GM21526 (cell line): ENCODE measurements around the gene ALMS1.
"Not testable (repeated sequence)": the region's sequence is repeated elsewhere in the genome, so short reads cannot be mapped to it uniquely, and the experiment has no call there.

Experiments
- ATAC-seq: cut with Tn5 transposase; IDR thresholded peaks from one replicate; pipeline ENCODE4 v1.9.1; 2021; ENCODE audit warnings: moderate library complexity; ENCODE audit not compliant: unreplicated experiment, low FRiP score

The ALMS1 gene, protein sequence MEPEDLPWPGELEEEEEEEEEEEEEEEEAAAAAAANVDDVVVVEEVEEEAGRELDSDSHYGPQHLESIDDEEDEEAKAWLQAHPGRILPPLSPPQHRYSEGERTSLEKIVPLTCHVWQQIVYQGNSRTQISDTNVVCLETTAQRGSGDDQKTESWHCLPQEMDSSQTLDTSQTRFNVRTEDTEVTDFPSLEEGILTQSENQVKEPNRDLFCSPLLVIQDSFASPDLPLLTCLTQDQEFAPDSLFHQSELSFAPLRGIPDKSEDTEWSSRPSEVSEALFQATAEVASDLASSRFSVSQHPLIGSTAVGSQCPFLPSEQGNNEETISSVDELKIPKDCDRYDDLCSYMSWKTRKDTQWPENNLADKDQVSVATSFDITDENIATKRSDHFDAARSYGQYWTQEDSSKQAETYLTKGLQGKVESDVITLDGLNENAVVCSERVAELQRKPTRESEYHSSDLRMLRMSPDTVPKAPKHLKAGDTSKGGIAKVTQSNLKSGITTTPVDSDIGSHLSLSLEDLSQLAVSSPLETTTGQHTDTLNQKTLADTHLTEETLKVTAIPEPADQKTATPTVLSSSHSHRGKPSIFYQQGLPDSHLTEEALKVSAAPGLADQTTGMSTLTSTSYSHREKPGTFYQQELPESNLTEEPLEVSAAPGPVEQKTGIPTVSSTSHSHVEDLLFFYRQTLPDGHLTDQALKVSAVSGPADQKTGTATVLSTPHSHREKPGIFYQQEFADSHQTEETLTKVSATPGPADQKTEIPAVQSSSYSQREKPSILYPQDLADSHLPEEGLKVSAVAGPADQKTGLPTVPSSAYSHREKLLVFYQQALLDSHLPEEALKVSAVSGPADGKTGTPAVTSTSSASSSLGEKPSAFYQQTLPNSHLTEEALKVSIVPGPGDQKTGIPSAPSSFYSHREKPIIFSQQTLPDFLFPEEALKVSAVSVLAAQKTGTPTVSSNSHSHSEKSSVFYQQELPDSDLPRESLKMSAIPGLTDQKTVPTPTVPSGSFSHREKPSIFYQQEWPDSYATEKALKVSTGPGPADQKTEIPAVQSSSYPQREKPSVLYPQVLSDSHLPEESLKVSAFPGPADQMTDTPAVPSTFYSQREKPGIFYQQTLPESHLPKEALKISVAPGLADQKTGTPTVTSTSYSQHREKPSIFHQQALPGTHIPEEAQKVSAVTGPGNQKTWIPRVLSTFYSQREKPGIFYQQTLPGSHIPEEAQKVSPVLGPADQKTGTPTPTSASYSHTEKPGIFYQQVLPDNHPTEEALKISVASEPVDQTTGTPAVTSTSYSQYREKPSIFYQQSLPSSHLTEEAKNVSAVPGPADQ (N-terminal part only)

DNA sequence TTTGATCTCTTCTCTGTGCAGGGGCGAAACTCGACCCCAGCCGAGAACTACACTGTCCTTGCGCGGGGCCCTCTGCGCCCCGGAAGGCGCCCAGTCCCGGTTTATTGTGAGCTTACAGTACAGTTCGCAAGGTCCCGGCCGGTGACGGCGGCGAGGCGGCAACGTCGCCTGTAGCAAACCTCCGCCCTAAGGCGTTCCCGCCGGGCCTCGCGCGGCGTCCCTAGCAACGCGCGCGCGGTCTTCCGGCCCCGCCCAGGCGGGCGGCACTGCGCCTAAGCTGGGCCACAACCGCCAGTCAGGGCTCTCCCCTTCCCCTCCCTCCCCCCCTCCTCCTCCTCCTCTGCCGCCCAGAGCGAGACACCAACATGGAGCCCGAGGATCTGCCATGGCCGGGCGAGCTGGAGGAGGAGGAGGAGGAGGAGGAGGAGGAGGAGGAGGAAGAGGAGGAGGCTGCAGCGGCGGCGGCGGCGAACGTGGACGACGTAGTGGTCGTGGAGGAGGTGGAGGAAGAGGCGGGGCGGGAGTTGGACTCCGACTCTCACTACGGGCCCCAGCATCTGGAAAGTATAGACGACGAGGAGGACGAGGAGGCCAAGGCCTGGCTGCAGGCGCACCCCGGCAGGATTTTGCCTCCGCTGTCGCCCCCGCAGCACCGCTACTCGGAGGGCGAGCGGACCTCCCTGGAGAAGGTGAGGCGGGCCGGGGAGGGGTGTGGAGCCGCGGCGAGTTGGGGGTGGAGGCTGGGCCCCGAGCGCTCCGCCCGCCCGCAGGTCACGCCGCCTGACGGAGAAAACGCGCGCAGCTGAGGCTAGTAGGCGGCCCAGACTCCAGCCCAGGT is at the start of gene ALMS1:
ALMS1 (plus strand) TSS at position 333 of the 838 bp plus-strand sequence; CDS start at position 366, 33 bp downstream.
- ATAC-seq: peak; percentile 92

DNA sequence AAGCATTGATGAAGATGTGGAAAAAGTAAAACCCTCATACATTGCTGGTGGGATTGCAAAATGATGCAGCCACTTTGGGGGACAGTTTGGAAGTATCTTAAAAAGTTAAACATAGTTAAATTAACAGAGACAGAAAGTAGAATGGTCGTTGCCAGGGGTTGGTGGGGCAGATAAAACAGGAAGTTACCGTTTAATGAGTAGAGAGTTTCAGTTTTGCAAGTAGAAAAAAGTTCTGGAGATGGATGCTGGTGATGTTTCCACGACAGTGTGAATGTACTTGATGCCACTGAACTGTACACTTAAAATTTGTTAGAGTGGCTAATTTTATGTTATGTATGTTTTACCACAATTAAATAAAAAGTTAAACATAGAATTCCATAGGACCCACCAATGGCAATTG is 47.8 kb upstream of the ALMS1 start:
- ATAC-seq: no peak

DNA sequence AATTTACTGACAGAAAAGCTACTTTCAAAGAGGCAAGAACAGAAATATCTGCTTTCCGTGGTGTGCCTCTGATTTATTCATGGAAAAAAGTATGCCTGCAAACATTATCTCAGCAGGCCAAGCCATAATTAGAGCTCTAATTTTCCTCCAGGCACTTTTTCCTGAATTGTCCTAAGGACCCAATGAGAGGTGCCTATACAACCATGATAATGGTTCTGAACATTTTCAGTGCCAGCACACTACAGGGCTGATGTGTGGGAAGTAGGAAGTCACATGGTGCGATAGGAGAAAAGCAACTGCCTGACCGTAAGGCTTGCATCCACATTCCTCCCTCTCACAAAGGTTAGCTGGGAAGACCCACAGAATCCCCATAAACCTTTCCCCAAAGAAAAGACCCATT is 46.4 kb upstream of the ALMS1 start:
- ATAC-seq: no peak

DNA sequence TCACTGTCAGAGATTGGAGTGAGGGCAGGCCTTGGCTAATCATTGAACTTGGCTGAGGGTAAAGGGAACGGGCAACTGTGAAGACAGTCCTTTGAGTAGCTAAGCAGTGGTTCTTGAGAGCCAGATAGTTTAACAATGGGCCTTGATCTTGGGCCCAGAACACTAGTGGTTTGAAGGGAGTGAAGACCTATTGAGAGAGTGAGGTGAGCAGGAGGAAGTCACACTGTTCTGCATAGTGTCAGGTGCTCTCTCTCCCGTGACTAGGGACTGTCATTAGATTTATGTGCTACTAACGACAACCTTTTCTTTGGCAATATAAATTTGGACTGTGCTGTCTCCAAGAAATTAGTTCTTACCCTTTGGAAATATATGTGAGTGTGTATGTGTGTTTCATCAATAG is 44.6 kb upstream of the ALMS1 start:
- no peak for ATAC-seq

DNA sequence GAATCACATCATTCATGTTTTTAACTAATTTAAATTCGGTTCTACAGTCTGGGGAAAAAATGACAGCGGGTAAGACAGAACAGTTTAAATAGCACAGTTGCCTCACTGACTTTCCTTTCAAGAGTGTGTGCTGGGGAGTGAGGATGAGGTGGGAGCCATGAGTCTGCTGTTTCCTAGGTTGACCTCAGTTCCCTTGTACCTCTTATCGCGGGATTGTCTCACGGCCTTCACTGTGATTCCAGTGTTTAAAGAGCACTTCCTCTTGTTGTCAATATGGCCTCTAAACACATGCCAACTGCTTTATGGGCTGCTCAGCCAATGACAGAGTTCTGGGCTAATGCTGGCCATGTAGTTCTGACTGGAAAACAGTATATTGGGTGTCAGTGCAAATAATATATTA is 41.6 kb upstream of the ALMS1 start:
- no peak for ATAC-seq

DNA sequence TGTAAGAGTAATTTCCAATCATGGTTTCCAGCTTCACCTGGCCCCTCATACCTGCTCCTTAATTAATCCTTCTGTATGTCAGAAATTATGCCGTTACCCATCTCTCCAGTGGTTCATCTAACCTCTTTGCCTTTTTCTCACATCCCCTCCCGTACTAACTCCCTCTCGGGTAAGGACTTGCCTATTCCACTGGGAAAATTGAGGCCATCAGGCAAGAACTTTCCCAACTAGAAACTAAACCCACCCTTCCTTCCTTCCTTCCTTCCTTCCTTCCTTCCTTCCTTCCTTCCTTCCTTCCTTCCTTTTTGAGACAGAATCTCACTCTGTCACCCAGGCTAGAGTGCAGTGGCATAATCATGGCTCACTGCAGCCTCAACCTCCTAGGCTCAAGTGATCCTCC is 40.9 kb upstream of the ALMS1 start:
- ATAC-seq: not testable (repeated sequence)

DNA sequence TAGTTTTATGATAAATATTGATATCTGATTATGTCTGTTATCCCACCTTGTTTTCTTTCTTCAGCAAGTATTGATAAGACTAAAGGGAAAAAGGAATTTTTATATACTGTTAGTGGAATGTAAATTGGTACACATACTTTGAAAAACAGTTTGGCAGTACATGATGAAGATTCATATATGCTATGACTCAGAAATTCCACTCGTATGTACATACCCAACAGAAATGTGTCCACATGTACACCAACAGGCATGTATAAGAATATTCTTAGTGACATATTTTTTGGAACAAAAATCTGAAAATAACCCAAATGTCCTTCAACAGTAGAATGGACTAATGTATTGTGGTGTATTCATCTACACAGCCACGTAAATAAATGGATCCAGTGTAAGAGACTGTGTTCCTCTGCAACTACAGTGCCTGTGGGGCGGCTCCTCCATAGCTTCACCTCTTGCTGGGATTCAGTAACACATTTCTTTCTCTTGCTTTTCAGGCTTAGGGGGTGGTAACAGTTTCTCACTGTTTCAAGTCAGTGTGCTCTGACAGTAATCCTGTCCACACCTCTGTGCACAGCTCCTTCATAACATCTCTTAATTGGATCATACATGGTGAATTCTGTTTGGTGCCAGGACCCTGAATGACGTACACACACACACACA is 35.5 kb upstream of the ALMS1 start:
- no peak for ATAC-seq

DNA sequence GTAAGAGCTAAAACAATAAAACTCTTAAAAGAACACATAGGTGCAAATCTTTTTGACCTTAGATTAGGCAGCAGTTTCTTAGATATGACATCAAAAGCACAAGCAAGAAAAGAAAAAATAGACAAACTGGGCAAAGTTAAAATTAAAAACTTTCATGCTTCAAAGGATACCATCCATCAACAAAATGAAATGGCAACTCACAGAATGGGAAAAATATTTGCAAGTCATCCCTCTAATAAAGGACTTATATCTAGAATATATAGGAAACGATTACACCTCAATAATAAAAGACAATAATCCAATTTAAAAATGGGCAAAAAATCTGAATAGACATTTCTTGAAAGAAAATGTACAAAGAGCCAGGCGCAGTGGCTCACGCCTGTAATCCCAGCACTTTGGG is 29.5 kb upstream of the ALMS1 start:
- no peak for ATAC-seq

DNA sequence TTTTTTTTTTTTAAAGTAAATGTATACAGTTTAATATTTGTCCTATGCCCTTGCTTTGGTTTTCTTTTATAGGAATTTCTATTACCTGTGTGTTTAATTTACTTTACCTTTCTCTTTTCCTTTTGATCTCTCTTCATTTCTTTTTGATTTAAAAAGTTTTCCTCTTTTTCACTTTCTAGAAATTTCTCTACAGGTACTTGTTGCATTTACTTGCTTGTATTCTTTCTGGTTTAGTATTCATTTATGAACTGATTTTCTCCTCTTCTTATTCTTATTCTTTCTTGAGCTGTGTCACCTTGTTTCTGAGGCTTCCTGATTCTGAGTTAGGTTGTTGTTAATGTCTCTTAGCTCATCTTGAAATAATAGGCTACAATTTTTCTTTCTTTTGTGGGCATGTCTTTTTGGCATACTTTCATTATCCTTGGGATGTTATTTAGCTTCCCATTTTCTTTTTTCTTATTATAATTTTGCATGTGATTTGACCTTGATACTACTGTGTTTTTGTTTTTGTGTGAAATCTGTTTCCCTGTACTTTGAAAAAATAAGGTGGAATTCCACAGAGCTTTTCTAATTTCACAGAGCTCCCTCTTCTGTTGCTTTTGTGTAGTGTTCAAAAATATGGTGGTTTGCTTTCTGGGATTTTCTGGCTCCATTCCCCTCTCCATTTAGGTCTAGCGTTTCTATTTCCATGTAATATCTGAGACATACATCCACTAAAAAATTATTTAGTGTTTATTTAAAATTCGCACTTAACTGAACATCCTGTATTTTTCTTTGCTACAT is 25.5 kb upstream of the ALMS1 start:
- no peak for ATAC-seq

DNA sequence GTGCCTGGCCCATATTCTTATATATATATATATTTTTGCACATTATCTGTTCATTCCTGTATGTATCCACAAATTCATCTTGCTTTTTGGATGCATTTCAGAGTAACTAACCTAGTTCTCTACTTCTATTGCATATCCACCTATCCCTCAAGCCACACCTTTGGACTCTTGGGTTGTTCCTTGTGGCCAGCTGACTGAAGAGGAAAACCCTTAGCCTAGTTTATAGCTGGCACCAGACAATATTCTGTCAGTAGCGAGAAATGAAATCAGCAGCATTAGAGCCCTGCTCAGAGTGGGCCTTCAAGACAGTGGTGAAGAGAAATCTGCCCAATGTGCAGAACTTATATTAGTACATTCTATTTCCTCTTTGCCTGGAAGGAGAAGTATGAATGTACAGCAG is 19.6 kb upstream of the ALMS1 start:
- no peak for ATAC-seq

DNA sequence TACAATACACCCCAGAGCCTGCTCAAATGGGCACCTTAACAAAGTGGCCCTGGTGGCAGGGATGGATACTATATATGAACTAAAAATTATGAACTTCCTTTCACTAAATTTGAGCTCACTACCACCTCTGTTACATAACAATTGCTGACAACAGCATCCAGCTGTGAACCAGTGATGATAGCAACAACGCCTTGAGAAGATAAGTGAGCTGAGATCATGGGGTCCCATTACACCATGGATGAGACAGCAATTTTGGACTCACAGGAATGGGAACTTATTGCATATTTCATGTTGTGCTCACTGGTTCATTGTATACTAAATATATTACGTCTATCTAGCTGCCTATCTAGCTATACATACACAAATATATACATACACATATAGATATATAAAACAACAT is 16.9 kb upstream of the ALMS1 start:
- ATAC-seq: no peak

DNA sequence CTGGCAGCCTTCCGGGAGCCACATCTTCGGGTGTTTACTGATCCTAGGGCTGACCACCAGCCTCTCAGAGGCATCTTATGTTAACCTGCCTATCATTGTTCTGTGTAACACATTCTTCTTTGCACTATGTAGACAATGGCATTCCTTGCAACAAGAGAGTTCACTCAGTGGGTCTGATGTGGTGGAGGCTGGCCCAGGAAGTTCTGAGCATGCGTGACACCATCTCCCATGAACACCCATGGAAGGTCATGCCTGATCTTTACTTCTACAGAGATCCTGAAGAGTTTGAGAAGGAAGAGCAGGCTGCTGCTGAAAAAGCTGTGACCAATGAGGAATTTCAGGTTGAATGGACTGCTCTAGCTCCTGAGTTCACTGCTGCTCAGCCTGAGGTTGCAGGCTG is 15.3 kb upstream of the ALMS1 start:
- ATAC-seq: no peak

DNA sequence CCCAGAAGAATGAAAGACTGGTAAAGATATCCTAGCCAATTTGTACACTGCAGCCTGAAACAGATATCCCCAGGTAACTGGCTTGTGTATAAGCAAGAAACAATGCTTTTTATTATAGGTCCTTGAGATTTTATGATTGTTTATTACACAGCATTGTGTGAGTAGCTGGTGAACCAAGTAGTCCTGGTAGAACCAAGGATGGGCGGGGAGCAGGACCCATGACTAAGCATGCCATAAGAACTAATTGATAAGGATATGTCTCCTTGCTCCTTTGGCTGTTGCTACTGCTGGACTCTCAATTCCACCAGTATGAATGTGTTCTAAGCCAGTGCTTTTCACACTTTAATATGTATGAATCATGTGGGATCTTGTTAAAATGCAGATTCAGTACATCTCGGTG is 12.3 kb upstream of the ALMS1 start:
- no peak for ATAC-seq

DNA sequence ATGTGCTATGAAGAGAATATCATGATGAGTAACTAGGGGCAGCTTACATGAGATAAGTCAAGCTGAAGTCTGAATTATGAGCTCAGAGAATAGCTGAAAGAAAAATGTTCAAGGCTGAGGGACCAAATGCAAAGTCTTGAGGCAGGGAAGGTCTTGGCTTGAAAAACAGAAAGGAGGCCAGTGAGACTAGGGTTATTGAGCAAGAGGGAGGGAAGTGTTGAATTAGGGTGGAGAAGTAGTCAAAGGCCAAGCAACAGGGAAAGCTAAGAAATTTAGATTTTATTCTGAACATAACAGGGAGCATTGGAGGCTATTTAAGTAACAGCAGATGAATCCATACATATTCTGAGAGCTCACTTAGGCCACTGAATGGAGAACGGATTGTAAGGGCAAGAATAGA is 11.4 kb upstream of the ALMS1 start:
- no peak for ATAC-seq

DNA sequence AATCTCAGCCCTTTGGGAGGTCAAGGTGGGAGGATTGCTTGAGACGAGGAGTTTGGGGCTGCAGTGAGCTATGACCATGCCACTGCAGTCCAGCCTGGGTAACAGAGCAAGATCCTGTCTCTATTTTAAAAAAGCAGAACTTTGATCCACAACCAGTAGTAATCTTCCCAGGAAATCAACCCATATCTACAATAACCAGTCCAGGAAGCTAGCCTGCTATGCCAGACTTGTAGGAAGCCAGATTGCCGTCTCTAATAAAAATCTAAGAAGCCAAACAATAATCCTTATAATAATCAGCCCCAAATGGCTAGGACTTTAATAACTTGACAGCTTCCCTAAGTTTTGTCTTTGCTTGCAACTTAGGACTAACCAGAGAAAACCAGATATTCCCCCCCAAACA is 9.0 kb upstream of the ALMS1 start:
- ATAC-seq: no peak

DNA sequence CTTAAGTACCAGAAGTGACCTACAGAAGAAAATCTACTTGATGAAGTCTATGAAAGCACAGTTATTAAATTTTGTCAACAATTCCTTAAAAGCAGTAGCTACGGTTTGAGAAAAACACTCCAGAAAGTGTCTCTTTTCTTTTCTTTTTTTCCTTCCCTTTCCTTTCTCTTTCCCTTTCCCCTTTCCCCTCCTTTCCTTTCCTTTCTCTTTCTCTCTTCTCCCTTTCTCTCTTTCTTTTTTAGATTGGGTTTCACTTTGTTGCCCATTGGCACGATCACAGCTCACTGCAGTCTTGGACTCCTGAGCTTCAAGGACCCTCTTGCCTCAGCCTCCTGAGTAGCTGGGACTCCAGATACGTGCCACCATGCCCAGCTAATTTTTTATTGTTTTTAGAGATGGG is 2.6 kb upstream of the ALMS1 start:
- ATAC-seq: no peak

DNA sequence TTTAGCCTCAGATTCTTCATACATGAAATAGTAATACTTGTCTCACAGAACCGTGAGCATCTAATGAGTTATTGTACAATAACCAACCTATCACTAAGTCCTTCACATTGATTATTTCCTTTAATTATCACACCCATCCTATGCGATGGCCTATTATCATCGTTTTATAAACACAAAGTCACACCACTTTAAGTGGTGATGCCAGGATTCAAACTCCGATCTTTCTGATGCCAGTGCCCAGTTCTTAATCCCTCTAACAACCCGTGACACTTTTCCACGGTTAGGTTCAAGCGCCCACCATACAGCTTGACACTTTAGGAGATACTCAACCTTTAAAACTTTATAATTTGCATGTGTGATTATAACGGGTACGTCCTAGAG is 523 bp upstream of the ALMS1 start:
- no peak for ATAC-seq

DNA sequence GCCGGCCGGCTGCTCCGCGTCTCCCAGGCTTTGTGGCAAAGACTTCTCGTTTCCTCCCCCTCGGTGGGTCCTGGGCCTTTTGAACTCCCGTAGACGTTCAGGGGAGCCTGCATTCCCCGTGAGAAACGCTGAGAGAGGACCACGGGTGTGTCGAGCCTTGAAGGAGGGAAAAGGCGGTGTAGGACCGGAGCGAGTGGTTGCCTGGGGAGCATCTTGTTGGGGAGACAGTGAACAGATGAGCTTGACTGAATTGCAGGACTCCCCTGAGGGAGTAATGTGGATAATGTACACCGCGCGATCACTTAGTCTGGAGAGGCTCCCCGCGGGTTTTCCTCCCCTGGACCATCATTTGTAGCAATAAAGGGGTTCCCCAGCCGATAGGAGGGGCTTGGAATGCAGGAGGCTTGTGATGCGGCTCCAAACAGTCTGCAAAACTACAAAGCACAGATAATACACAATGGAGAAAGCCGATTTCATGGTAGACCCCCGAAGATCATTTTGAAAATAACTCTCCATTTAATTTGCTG is 769 bp downstream of the ALMS1 start:
- peak; percentile 19 for ATAC-seq
